GM18519 (cell line): ENCODE results near the gene MAPKAPK2.

Experiments
- ATAC-seq: cut with Tn5 transposase; IDR thresholded peaks from one replicate; pipeline ENCODE4 v1.9.1; 2021; ENCODE audit warnings: mild to moderate bottlenecking, moderate library complexity; ENCODE audit not compliant: unreplicated experiment, low FRiP score

Gene MAPKAPK2

GRCh38 chr1:206716870-206717673 is 32.4 kb downstream of the MAPKAPK2 start:
- ATAC-seq, result peak; percentile 48

DNA sequence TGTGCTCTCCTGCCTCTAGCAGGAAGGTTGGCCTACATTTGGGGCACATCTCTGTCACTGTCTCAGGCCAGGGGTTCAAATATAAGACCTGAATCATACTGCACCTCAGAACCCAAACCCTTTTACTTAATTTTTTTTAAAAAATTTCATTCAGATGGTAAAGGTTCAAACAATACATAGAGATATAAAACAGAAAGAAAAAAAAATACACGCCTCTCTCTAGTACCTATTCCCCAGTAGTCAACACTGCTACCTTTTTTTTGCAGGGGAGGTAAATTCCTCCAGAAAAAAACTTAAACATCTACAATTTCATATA is 32.9 kb downstream of the MAPKAPK2 start:
- ATAC-seq, result no peak

- ATAC-seq, result no peak
Measured at GRCh38 chr1:206719169-206719839, 34.6 kb downstream of the MAPKAPK2 start.

- ATAC-seq, result no peak
Measured at GRCh38 chr1:206721454-206721853, 36.7 kb downstream of the MAPKAPK2 start.

GRCh38 chr1:206722751-206723461 is 38.2 kb downstream of the MAPKAPK2 start:
- ATAC-seq, result no peak

DNA sequence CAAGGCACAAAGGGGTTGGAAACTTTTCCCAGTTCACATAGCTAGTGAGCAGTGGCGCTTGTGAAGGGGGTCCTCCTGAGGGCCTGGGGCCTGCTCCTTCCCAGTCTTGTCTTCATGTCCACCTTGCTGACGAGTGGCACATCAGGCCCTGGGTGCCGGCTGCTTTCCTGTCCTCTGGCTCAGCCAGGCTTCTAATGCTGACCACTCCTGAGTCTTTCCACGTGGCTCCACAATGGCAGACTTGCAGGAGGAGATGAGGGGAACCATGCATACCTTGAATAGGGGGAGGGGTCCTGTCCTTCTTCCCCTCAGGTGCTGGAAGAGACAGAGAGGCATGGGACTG is 38.7 kb downstream of the MAPKAPK2 start:
- ATAC-seq, result no peak

- ATAC-seq, result no peak
Measured at GRCh38 chr1:206723805-206724472, 39.2 kb downstream of the MAPKAPK2 start.

GRCh38 chr1:206725109-206725963 is 40.6 kb downstream of the MAPKAPK2 start:
- ATAC-seq, result no peak

- ATAC-seq, result no peak
Measured at GRCh38 chr1:206727981-206728696, 43.4 kb downstream of the MAPKAPK2 start.

GRCh38 chr1:206728697-206728987 is 43.9 kb downstream of the MAPKAPK2 start:
- ATAC-seq, result no peak

DNA sequence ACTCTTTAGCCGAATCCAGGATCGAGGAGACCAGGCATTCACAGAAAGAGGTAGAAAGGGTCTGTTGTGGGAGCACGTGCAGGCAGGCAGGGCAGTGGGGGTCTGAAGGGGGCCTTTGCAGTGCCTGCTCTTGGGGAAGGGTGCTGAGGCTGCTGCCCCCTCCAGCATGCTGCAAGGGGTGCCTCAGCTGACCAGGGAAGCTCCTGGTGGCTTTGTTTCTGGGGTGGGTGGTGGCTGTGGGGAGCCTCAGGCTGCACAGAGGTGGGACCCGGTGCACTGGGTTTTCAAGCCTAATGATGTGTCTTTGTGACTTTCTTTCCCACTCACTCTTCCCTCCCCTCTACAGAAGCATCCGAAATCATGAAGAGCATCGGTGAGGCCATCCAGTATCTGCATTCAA is 44.3 kb downstream of the MAPKAPK2 start:
- ATAC-seq, result no peak

GRCh38 chr1:206729507-206729906 is 44.8 kb downstream of the MAPKAPK2 start:
- ATAC-seq, result no peak

DNA sequence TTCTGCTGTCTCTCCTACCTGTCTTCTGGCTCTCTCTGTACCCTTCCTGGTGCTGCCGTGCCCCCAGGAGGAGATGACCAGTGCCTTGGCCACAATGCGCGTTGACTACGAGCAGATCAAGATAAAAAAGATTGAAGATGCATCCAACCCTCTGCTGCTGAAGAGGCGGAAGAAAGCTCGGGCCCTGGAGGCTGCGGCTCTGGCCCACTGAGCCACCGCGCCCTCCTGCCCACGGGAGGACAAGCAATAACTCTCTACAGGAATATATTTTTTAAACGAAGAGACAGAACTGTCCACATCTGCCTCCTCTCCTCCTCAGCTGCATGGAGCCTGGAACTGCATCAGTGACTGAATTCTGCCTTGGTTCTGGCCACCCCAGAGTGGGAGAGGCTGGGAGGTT is 47.8 kb downstream of the MAPKAPK2 start:
- no peak for ATAC-seq

DNA sequence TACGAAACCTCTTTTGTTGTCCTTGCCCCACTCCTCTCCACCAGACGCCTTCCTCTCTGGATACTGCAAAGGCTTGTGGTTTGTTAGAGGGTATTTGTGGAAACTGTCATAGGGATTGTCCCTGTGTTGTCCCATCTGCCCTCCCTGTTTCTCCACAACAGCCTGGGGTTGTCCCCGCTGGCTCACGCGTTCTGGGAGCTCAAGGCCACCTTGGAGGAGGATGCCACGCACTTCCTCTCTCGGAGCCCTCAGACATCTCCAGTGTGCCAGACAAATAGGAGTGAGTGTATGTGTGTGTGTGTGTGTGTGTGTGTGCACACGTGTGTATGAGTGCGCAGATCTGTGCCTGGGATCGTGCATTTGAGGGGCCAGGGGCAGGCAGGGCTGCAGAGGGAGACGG is 48.3 kb downstream of the MAPKAPK2 start:
- no peak for ATAC-seq

DNA sequence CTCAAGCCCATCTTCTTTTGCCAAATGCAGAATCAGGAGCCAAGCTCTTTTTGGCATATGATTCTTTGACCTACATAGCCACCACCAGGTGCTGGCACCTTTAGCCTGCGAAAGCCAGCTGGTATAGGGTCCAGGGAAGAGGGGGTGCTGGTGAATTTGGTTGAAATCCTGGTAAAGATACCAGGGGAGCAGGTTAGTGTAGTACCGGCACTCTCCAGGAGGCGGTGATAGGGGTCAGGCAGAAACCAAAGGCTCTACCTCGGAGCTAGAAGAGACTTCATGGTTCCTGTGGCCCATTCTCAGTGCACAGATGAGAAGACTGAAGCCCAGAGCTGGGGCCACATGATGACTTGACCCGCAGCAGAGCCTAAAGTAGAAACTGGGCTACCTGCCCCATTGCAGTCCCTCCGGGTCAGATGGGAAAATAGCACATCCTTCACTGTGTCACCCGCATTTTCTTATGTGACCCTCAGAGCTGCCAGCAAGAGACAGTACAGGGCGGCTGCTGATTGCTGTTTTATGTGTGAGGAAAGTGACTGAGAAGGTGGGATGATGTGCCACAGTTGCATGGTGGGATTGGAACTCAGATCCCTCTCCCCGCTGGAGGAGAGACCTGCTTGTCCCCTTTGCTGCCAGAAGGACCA is 49.9 kb downstream of the MAPKAPK2 start:
- no peak for ATAC-seq

DNA sequence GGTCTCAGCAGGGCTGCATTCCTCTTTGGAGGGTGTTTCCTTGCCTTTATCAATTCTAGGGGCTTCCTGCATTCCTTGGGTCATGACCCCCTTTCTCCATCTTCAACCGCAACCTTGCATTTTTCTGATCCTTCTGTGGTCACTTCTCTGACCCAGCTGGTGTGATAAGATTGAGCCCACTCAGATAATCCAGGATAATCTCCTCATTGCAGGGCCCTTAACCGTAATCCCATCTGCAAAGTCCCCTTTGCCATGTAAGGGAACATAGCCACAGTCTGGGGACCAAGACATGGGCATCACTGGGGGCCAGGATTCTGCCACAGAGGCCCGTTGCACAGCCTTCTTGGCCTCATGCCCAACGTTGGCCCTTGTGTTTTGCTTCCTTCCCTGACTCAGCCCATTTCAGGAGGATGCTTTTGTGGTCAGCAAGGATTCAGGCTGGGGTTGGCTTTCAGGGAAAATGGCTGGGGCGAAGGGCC is 50.9 kb downstream of the MAPKAPK2 start:
- no peak for ATAC-seq

- ATAC-seq, result no peak
Measured at GRCh38 chr1:206736878-206737728, 52.4 kb downstream of the MAPKAPK2 start.

DNA sequence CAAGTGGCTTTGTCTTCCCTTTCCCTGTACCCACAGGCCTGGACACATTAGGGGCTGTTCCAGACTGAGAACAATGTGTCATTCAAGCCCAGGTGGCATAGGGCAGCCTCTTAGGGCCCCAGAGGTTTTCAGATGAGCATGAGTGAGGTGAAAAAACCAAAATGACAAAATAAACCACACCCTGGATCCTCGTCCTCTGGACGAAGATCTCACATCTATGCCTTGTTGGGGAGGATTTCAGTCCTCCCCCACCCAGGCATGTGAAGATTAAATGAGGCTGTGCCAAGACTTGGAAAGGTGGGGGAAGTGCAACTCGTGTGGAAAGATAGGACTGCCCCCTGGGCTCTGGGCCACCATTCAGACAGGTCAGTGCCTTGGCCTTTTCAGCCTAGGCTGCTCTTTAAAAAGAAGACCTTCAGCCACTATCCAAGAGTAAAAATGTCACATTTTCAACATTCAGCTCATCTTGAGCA is 53.1 kb downstream of the MAPKAPK2 start:
- no peak for ATAC-seq
